H9 (cell line): ENCODE measurements around the gene PPP1R13B. TPM values are rescaled to one million over a fixed set of nuclear protein-coding genes. Genes with fewer than 3 reads are reported as not detected.

Source experiments
- DNase-seq: peaks from one replicate; pipeline ENCODE4 v3.0.0-alpha.2; 2017
- H2AFZ ChIP-seq: one replicate; pipeline ENCODE4 v1.6.1; 2013; ENCODE audit warnings: mild to moderate bottlenecking, low read length, control low read depth, moderate library complexity
- H2AK5ac ChIP-seq: 2 replicates; pipeline ENCODE4 v1.6.1; 2013; ENCODE audit warnings: low read length, control low read depth, mixed read lengths; ENCODE audit not compliant: insufficient read length
- H2BK120ac ChIP-seq: one replicate; pipeline ENCODE4 v1.6.1; 2013; ENCODE audit warnings: low read depth, mild to moderate bottlenecking, low read length, control low read depth, inconsistent platforms; ENCODE audit not compliant: poor library complexity, severe bottlenecking
- H2BK12ac ChIP-seq: 2 replicates; pipeline ENCODE4 v1.6.1; 2013; ENCODE audit warnings: low read length, control low read depth, mixed read lengths, low read depth; ENCODE audit not compliant: insufficient read length
- H2BK15ac ChIP-seq: 2 replicates; pipeline ENCODE4 v1.6.1; 2013; ENCODE audit warnings: low read depth, low read length, control low read depth
- H2BK20ac ChIP-seq: one replicate; pipeline ENCODE4 v1.6.1; 2013; ENCODE audit warnings: low read depth, mild to moderate bottlenecking, low read length, control low read depth, inconsistent platforms; ENCODE audit not compliant: poor library complexity, severe bottlenecking
- H2BK5ac ChIP-seq: 2 replicates; pipeline ENCODE4 v1.6.1; 2013; ENCODE audit warnings: low read length, control low read depth, mixed read lengths; ENCODE audit not compliant: insufficient read length
- H3K14ac ChIP-seq: 2 replicates; pipeline ENCODE4 v1.6.1; 2013; ENCODE audit warnings: low read length, control low read depth; ENCODE audit not compliant: insufficient read depth
- H3K18ac ChIP-seq: 2 replicates; pipeline ENCODE4 v1.6.1; 2013; ENCODE audit warnings: low read depth, mild to moderate bottlenecking, mixed read lengths, low read length, control low read depth; ENCODE audit not compliant: insufficient read length
- H3K23ac ChIP-seq: 2 replicates; pipeline ENCODE4 v1.6.1; 2013; ENCODE audit warnings: low read length, control low read depth, mixed read lengths, low read depth; ENCODE audit not compliant: insufficient read length
- H3K23me2 ChIP-seq: 2 replicates; pipeline ENCODE4 v1.6.1; 2013; ENCODE audit warnings: low read depth, mild to moderate bottlenecking, mixed read lengths, low read length, control low read depth; ENCODE audit not compliant: insufficient read length, poor library complexity, severe bottlenecking
- H3K27ac ChIP-seq: 2 replicates; pipeline ENCODE4 v1.5.1; 2013; ENCODE audit warnings: low read length, control low read depth, mixed read lengths, low read depth; ENCODE audit not compliant: insufficient read length
- H3K27me3 ChIP-seq: 2 replicates; pipeline ENCODE4 v1.6.1; 2013; ENCODE audit warnings: low read length, control low read depth, inconsistent platforms; ENCODE audit not compliant: insufficient read depth
- H3K4ac ChIP-seq: 2 replicates; pipeline ENCODE4 v1.6.1; 2013; ENCODE audit warnings: low read depth, mild to moderate bottlenecking, control low read depth, inconsistent platforms, low read length, moderate library complexity
- H3K4me1 ChIP-seq: 2 replicates; pipeline ENCODE4 v1.6.1; 2013; ENCODE audit warnings: low read length, control low read depth, inconsistent platforms; ENCODE audit not compliant: insufficient read depth
- H3K4me2 ChIP-seq: 2 replicates; pipeline ENCODE4 v1.6.1; 2013; ENCODE audit warnings: low read length, control low read depth, mixed read lengths; ENCODE audit not compliant: insufficient read length, insufficient read depth
- H3K56ac ChIP-seq: 2 replicates; pipeline ENCODE4 v1.6.1; 2013; ENCODE audit warnings: low read depth, mild to moderate bottlenecking, mixed read lengths, low read length, control low read depth; ENCODE audit not compliant: insufficient read length
- H3K79me1 ChIP-seq: 2 replicates; pipeline ENCODE4 v1.6.1; 2013; ENCODE audit warnings: low read depth, mild to moderate bottlenecking, moderate library complexity, low read length, control low read depth, inconsistent platforms; ENCODE audit not compliant: insufficient read depth, poor library complexity, severe bottlenecking
- H3K79me2 ChIP-seq: 2 replicates; pipeline ENCODE4 v1.6.1; 2013; ENCODE audit warnings: low read length, control low read depth, inconsistent platforms; ENCODE audit not compliant: insufficient read depth
- H3K9ac ChIP-seq: 2 replicates; pipeline ENCODE4 v1.6.1; 2013; ENCODE audit warnings: low read length, control low read depth, mixed read lengths; ENCODE audit not compliant: insufficient read length; ENCODE audit errors: extremely low read depth
- H3K9me3 ChIP-seq: one replicate; pipeline ENCODE4 v1.6.1; 2013; ENCODE audit warnings: low read depth, low read length, inconsistent platforms; ENCODE audit not compliant: control insufficient read depth
- H3T11ph ChIP-seq: one replicate; pipeline ENCODE4 v1.6.1; 2013; ENCODE audit warnings: mild to moderate bottlenecking, low read length, control low read depth, inconsistent platforms
- H4K20me1 ChIP-seq: one replicate; pipeline ENCODE4 v1.6.1; 2013; ENCODE audit not compliant: control insufficient read depth, insufficient read length, insufficient read depth
- H4K5ac ChIP-seq: 2 replicates; pipeline ENCODE4 v1.6.1; 2013; ENCODE audit warnings: low read depth, mild to moderate bottlenecking, mixed read lengths, low read length, control low read depth; ENCODE audit not compliant: insufficient read length
- H4K8ac ChIP-seq: replicated peaks from 2 replicates; pipeline ENCODE4 v1.6.1; 2013; ENCODE audit warnings: low read length, control low read depth, mixed read lengths, low read depth; ENCODE audit not compliant: insufficient read length
- H4K91ac ChIP-seq: 2 replicates; pipeline ENCODE4 v1.6.1; 2013; ENCODE audit warnings: low read depth, mild to moderate bottlenecking, moderate library complexity, mixed read lengths, low read length, control low read depth; ENCODE audit not compliant: insufficient read length
- H3K27ac Mint-ChIP-seq, 3 experiments: 2 replicates in 2 of 3; 3 replicates in 1 of 3; pipeline ENCODE4 v1.8.0; 2020 to 2021; ENCODE audit warnings: mixed read lengths in 3 of 3, mild to moderate bottlenecking in 1 of 3, moderate library complexity in 1 of 3
- H3K27me3 Mint-ChIP-seq: 2 replicates; pipeline ENCODE4 v1.8.0; 2021; ENCODE audit warnings: low read depth, mild to moderate bottlenecking, moderate library complexity, mixed read lengths
- H3K36me3 Mint-ChIP-seq, 3 experiments: 2 replicates in 2 of 3; 3 replicates in 1 of 3; pipeline ENCODE4 v1.8.0; 2020 to 2021; ENCODE audit warnings: low read depth in 3 of 3, mixed read lengths in 3 of 3; ENCODE audit not compliant: insufficient read depth in 1 of 3
- H3K4me1 Mint-ChIP-seq, 2 experiments: 2 replicates each; pipeline ENCODE4 v1.8.0; 2020; ENCODE audit warnings: mixed read lengths in 2 of 2
- H3K4me3 Mint-ChIP-seq, 2 experiments: 2 replicates in 1 of 2; 3 replicates in 1 of 2; pipeline ENCODE4 v1.8.0; 2020 to 2021; ENCODE audit warnings: mild to moderate bottlenecking in 2 of 2, mixed read lengths in 2 of 2, moderate library complexity in 1 of 2
- H3K9me3 Mint-ChIP-seq, 2 experiments: 2 replicates in 1 of 2; 3 replicates in 1 of 2; pipeline ENCODE4 v1.8.0; 2020; ENCODE audit warnings: mild to moderate bottlenecking in 2 of 2, mixed read lengths in 2 of 2, moderate library complexity in 1 of 2
- WGBS: extraction: QIAGEN DNeasy Blood & Tissue Kit; methylation state at CpG from one replicate; pipeline ENCODE4 v1.1.7; 2013; ENCODE audit warnings: missing lambda C conversion rate, low lambda C conversion rate, mixed read lengths; ENCODE audit not compliant: insufficient read length; ENCODE audit errors: extremely low coverage; 5-methylcytosine and 5-hydroxymethylcytosine counted together
- total RNA-seq: library from RNA; stranded (reverse); gene quantifications from 2 replicates; pipeline ENCODE4 v1.2.1, GENCODE V29; 2021
- TF ChIP-seq, protein P1 (sequence below): fragments of 200-600 bp; sonication (generic); conservative IDR thresholded peaks from 3 replicates; pipeline ENCODE4 v1.8.0; 2021; ENCODE audit warnings: antibody characterized with exemption, mild to moderate bottlenecking

Gene PPP1R13B
- total RNA-seq, 1 experiment from 2014 or later = 6.0 TPM

DNA sequence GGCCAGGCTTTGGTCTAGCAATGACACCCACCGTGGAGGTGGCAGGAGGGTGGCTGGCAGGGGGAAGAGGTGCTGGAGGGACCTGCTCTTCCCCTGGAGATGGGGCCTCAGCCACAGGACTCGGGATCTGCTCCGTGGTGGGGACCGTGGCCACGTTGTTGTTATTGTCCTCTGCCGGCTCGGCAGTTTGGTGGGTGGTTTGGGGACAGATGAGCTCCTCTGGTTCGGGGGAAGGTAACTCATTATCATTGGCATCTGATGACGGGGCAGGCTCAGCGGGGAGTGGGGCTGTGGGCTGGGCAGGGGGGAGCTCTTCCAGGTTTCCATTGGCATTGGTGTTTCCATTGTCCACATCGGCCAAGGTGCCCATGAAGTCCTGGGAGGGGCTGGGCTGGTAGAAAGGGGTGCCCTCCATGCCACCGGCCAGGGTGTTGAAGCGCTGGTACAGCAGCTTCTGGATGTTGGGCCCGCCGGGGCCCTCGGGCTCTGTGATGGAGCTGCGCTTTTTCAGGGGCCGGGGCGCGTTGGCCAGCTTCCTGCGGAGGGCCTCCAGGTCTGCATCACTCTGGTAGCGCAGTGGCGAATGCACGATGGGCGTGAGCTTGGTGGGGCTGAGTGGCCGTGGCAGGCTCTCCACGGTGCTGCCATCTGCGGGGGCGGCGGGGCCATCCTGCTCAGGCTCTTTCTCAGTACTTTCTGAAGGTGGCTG is 107.4 kb downstream of the PPP1R13B start:
- Histone ChIP-seq H3K27ac (no peak overlapping the region), H4K5ac (no peak overlapping the region), H3K14ac (no peak overlapping the region), H2AK5ac (no peak overlapping the region), H2BK12ac (no peak overlapping the region), H3T11ph (no peak overlapping the region), H2BK15ac (no peak overlapping the region), H2BK120ac (no peak overlapping the region), H3K23me2 (no peaks in the 10 kb centered on the region), H3K27me3 (no peaks in the 10 kb centered on the region), H4K8ac (no peak overlapping the region), H3K79me2 (no peaks in the 10 kb centered on the region), H3K4me2 (no peak overlapping the region), H3K9ac (no peak overlapping the region), H2BK5ac (no peak overlapping the region), H3K23ac (no peak overlapping the region), H3K18ac (no peak overlapping the region), H2AFZ (no peak overlapping the region), H4K20me1 (peaks cover 3% of the 10 kb centered on the region), H3K79me1 (no peaks in the 10 kb centered on the region), H2BK20ac (no peak overlapping the region), H3K4me1 (peaks cover 6% of the 10 kb centered on the region; the same call in 1 of the 2 replicates), H4K91ac (no peak overlapping the region), H3K56ac (no peak overlapping the region), H3K4ac (no peak overlapping the region), H3K9me3 (no peaks in the 10 kb centered on the region)
- TF ChIP-seq, protein P1, sequence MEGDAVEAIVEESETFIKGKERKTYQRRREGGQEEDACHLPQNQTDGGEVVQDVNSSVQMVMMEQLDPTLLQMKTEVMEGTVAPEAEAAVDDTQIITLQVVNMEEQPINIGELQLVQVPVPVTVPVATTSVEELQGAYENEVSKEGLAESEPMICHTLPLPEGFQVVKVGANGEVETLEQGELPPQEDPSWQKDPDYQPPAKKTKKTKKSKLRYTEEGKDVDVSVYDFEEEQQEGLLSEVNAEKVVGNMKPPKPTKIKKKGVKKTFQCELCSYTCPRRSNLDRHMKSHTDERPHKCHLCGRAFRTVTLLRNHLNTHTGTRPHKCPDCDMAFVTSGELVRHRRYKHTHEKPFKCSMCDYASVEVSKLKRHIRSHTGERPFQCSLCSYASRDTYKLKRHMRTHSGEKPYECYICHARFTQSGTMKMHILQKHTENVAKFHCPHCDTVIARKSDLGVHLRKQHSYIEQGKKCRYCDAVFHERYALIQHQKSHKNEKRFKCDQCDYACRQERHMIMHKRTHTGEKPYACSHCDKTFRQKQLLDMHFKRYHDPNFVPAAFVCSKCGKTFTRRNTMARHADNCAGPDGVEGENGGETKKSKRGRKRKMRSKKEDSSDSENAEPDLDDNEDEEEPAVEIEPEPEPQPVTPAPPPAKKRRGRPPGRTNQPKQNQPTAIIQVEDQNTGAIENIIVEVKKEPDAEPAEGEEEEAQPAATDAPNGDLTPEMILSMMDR = no peak
- Mint-ChIP-seq H3K9me3 (no peaks in the 10 kb centered on the region), H3K4me1 (peaks cover 19% of the 10 kb centered on the region in 2 experiments), H3K4me3 (no peak overlapping the region), H3K36me3 (peaks cover 3 to 22% (median 10%) of the 10 kb centered on the region in 3 experiments; a peak in 6 of 7 replicates), H3K27ac (peak overlapping the region; percentile 55 to 89 (median 80); a peak in 5 of 7 replicates), H3K27me3 (no peaks in the 10 kb centered on the region)
- no CpG with 5 or more reads among the region's 30 CpGs for WGBS
- no peak for DNase-seq
